Choroid plexus epithelial cell (primary cell): Measurements from ENCODE around the gene UBE2QL1.

ENCODE experiments used
- DNase-seq: peaks from one replicate; pipeline ENCODE4 v3.0.0-alpha.2; 2010; ENCODE audit warnings: low read depth
- H3K4me3 ChIP-seq: 2 replicates; pipeline ENCODE4 v1.5.1; 2011; ENCODE audit warnings: low read depth, mild to moderate bottlenecking, control low read depth, low read length, moderate library complexity
- CTCF ChIP-seq: conservative IDR thresholded peaks from 2 replicates; pipeline ENCODE4 v1.5.1; 2011; ENCODE audit warnings: low read depth, mild to moderate bottlenecking, control low read depth, inconsistent platforms, low read length, moderate library complexity

The UBE2QL1 gene

GRCh38 chr5:6490246-6490645, 41.6 kb downstream of the UBE2QL1 start:
- H3K4me3 ChIP-seq = no peak overlapping the region
- no peak for DNase-seq
- TF ChIP-seq CTCF = no peak

GRCh38 chr5:6490693-6491092, 42.0 kb downstream of the UBE2QL1 start:
- no peak for DNase-seq
- no peak for TF ChIP-seq CTCF
- H3K4me3 ChIP-seq = no peak overlapping the region

GRCh38 chr5:6491196-6491918, 42.7 kb downstream of the UBE2QL1 start:
- TF ChIP-seq CTCF = no peak
- H3K4me3 ChIP-seq = no peak overlapping the region
- no peak for DNase-seq

- no peak overlapping the region for H3K4me3 ChIP-seq
- DNase-seq = no peak
- no peak for TF ChIP-seq CTCF
These were observed 43.2 kb downstream of the UBE2QL1 start for GRCh38 chr5:6491919-6492290.

- no peak for DNase-seq
- H3K4me3 ChIP-seq = no peak overlapping the region
- TF ChIP-seq CTCF = no peak
These were observed 44.3 kb downstream of the UBE2QL1 start for GRCh38 chr5:6492934-6493333.

- no peak for DNase-seq
- H3K4me3 ChIP-seq = no peak overlapping the region
- no peak for TF ChIP-seq CTCF
These were observed 45.2 kb downstream of the UBE2QL1 start for GRCh38 chr5:6493681-6494454.
